SK-N-DZ (cell line): Measurements from ENCODE around the gene XAGE2. TPM values are rescaled to one million over a fixed set of nuclear protein-coding genes. Genes with fewer than 3 reads are reported as not detected.
"Not testable (repeated sequence)": the region's sequence is repeated elsewhere in the genome, so short reads cannot be mapped to it uniquely, and the experiment has no call there.

Source experiments
- DNase-seq: peaks from one replicate; pipeline ENCODE4 v3.0.0-alpha.2; 2015; ENCODE audit warnings: low spot score
- polyA plus RNA-seq, 2 experiments: library from polyadenylated mRNA; depleted of rRNA; stranded (reverse); fragments of >200 nt; gene quantifications; 2 replicates each; pipeline ENCODE4 v1.2.3, GENCODE V29; 2014

The XAGE2 gene, protein sequence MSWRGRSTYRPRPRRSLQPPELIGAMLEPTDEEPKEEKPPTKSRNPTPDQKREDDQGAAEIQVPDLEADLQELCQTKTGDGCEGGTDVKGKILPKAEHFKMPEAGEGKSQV
- polyA plus RNA-seq (2014; cell fraction: cytosol; rRNA removed) = not detected in 2 replicates
- polyA plus RNA-seq (2014; cell fraction: nucleus; rRNA removed) = not detected in 2 replicates

DNA sequence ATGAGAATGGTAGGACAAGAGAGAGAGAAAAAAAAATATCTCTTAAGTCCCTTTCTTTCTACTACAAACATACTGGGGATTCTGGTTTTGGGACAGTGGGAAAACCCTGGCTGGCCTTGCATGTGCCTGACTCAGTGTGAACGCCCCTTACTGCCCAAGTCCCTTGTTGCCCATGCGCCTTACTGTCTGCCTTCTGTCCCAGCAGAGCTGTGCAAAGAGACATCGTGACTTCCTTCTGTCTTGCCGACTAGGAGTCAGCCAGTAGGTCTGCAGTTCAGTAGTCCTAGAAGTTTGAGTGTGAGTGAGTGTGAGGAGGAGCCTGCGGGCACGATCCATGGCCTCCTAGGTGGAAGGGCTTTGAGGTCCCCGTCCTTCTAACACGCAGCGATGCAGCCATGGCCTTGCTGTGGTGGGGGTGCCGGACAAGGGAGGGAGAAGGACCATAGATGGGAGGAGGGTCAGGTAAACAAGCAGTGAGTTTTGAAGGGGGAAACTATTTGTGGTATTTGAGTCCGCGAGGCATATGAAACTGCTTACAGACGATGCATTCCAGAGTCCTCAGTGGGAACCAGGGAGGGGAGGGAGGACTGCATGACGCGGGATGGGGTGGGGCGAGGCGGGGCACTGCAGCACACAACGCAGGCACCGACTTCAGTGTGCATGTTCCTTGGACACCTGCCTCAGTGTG is at the start of gene XAGE2:
Gene XAGE2, plus strand, starts transcription at position 654 of the 688 bp plus-strand sequence. CDS start 994 bp downstream, outside the sequence.
- DNase-seq = no peak

DNA sequence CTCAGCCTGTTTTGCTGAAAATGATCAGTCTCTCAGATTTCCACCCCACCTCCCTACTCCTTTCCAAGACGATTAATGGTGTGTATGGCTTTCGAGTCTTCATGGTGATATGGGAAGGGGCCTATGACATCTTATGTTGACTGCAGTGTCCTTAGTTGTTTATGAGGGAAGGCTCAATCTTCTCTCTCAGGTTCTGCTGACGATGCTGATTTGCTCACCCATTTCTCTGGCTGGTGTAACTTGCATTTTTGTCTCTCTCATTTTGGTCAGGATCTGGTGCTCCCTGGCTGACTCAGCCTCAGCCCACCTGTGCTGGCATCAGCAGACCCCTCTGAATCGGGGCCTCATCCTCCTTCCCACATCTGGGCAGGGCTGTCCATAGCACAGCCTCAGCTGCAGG is 31.4 kb upstream of the XAGE2 start:
- DNase-seq = no peak

DNA sequence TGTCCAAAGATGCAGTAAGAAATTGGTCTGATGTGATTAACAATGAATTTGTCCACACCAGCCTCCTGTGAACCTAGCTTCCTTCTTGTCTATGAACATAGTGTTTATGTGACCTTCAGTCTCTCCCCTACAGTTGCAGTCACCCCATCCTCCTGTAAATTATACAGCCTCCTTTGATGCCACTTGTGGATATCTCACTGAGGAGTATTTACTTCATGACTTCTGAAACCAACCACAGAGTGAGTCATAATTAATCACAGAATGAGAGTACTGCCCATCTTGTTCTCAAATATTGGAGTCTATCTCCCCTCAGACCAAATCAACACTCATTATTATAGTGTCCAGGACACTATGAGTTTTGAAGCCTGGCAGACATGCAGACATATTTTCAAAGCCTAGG is 27.3 kb upstream of the XAGE2 start:
- no peak for DNase-seq

DNA sequence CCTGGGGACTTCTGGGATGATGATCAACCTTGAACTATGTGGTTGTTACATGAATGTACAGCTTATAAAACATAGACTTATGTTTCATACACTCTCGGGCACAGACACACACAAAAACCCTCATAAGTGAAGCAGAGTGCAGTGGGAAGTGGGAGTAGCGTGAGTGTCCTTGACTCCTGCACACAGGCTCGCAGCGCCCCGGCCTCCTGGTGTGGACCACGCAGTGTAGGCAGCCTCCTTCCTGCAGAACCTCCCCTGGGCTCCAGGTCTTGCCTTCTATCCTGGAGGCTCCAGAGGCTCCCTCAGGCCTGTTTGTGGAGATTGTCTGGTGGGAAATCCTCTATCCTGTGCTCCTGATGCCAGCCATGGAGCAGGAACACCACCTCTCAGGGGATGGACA is 25.7 kb upstream of the XAGE2 start:
- not testable (repeated sequence) for DNase-seq

DNA sequence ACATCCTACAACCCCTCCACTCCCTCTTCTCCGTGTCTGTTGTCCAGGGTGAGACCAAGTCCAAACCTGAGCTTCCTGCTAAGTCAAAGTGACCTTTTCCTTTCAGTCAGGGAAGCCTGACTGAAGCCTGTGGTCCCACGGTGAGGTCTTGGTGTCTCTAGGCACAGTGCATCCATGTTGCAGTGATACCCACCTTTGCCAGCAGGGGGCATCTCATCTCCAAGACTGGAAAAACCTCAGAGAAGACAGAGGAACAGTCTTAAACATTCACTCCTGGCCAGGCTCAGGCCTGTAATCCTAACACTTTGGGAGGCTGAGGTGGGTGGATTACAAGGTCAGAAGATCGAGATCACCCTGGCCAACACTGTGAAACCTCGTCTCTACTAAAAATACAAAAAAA is 23.4 kb upstream of the XAGE2 start:
- DNase-seq = peak; percentile 2

DNA sequence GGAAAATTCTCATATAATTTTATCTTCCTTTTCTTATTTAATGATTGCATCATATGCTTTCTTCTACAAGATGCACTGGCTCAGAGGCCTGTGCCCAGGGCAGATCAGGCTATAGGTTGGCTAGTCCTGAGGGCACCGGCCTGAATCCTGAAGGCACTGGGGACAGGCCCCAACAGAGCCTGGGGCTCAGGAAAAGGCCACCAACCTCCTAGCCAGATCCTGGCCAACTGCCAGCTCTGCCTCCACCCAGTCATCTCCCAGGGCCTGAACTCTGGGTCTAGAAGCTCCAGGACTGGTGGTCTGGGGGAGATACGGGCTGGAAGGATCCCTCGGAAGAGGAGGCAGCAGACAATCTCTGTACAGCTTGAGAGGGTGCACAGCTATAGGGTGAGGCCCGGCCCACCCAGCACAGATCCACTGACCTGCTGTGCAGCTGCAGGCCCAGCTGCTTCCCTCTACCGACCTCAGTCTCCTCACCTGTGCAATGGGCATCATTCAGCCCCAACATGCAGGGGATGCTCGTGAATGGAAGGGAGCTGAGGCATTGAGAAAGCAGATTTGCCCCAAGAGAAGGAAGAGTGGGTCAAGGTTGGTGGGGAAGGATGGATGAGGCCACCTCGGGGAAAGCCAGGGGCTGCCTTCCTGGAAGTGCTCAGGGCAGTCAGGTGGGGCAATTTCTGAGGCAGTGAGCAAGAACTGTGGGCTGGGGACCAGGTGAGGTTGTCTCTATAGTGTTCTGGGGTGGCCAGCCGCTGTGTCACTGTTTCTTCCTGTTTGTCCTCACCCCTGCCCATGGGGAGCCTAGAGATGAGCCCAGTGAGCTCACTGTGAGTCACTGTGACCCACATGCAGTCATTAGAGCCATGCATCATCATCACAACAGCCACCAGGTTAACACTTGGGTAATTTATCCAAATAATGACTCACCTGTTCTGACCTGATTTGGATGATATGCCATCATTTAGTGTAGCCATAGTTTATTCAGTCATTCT is 22.4 kb upstream of the XAGE2 start:
- DNase-seq = no peak

DNA sequence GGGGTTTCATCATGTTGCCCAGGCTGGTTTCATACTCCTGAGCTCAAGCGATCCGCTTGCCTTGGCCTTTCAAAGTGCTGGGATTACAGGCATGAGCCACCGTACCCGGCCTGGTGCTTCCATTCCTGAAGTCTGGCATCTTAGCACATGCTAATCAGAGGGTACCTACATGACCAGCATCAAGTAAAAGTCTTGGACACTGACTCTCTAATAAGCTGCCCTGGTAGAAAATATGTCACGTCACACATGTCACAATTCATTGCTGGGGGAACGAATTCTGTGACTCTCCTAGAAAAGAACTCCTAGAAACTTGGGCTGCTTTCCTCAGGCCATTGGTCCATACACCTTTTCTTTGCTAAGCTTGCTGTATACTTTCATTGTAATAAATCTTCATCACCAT is 19.1 kb upstream of the XAGE2 start:
- DNase-seq = no peak

DNA sequence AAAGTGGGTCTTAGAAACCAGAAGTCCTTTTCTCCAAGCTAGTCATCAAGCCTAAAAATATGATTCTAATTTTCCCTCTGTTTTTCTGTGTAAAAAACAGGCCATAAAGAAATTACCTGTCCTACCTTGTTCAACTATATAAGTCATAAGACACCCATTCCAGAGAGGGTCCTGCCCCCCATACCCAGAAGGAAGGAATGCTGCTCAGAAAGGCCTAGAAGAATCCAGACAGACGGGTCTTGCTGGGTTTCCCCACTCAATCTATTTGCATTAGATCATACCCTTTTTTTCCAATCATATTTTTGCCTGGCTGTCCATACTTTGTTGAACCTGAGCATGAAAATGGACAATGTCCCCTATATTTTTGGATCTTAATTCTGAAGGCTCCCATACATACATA is 16.3 kb upstream of the XAGE2 start:
- no peak for DNase-seq

DNA sequence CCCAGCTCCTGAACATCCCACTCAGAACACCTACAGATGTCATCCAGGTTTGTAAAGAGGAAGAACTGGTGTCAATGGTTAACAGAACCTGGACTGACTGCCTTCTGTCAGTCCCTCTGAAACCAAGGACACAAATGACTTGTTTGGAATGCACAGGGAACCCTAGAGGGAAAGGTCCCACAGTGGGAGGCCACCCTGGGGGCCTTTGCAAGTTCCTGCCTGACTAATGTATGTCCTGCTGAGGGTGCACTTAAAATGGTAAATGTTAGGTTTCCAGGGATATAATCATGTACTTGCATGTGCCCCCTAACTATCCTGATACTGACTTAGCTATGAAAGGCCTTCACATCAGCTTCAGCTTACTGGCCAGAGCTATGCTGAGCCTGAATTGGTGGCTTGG is 15.0 kb upstream of the XAGE2 start:
- no peak for DNase-seq

DNA sequence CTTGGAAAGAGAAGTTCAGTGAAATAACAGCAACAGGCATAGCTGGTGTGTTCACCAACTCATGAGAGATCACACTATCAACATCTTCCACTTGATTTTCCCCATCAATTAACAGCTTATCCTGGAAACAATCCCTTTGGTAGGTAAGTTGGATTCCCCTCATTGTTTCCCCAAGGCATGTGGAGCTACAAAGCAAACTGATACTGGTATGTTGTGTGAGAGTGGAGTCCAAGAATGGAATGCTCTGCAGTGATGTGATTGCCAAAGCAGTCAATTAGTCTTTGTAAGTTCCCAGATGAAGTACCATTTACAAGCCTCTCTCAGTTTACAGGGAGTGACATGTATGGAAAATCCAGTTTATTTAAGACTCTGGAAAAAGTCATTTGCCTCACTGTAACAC is 13.7 kb upstream of the XAGE2 start:
- no peak for DNase-seq

DNA sequence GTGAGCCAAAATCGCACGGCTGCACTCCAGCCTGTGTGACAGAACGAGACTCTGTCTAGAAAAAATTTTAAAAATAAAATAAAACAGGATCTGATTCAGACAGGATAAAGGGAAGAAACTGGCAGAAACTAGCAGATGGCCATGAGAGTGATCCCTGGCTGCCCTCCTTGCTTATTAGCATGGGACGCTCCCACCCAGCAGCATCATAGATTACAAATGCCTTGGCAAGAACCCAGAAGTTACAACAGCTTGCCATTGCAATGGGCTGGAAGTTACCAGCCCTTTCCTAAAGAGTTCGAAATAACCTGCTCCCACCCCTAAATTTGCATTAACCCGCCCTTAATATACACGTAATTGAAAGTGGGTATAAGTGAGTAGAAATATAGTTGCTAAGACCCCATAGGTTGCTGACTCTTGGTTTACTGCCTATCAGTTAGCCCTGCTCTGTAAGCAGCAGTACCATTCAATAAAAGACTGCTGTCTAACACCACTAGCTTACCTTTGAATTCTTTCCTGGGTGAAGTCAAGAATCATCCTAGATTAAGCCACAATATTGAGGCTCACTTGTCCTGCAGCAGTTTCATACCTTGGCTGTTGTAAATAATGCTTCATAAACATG is 9.1 kb upstream of the XAGE2 start:
- no peak for DNase-seq

DNA sequence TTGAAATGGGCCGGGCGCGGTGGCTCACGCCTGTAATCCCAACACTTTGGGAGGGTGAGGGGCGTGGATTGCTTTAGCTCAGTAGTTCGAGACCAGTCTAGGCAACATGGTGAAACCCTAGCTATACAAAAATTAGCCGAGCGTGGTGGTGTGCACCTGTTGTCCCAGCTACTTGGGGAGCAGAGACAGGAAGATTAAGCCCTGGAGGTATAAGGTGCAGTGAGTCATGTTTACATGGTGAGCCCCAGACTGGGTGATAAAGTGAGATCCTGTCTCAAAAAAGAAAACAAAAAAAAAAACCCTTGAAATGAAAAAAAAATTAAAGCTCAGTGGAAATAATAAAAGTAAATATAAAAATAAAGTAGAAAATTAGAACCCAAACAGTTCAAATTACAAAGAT is 6.9 kb upstream of the XAGE2 start:
- DNase-seq = no peak

DNA sequence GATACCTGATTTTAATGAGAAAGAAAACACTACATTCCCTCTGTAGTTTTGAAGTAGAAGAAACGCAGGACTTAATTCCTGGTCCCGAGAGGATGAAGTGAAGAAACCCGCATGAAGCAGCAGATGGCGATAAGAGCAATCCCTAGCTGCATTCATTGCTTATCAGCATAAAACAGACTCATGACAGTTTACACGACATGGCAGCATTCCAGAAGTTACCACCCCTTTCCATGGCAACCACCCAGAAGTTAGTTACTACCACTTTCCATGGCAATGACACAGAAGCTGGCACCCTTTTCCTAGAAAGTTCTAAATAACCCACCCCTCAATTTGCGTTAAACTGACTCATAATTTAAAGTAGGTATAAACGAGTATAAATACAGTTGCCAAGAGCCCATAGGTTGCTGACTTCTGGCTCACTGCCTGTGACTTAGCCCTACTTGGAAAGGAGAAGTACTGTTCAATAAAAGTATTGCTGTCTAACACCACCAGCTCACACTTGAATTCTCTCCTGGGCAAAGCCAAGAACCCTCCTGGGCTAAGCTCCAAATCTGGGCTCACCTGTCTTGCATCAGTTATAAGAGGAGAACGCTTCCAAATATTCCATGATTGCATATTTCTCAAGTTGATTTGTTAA is 5.5 kb upstream of the XAGE2 start:
- no peak for DNase-seq

DNA sequence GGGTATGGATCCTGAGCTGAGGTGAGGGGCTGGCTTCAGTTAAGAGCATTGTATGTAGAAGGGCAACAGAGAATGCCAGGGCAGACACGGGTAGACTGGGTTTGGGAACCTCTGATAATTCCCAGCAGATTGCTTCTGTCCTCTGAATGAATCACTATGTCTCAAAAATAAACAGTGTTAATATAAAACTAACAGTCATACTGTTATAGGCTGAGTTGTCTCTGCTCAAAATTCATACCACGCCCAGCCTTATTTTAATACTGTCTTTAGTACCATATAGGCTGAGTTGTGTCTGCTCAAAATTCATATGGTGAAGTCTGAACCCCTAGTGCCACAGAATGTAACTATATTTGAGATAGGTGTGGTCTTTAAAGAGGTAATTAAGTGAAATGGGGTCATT is 10.0 kb downstream of the XAGE2 start:
- no peak for DNase-seq

DNA sequence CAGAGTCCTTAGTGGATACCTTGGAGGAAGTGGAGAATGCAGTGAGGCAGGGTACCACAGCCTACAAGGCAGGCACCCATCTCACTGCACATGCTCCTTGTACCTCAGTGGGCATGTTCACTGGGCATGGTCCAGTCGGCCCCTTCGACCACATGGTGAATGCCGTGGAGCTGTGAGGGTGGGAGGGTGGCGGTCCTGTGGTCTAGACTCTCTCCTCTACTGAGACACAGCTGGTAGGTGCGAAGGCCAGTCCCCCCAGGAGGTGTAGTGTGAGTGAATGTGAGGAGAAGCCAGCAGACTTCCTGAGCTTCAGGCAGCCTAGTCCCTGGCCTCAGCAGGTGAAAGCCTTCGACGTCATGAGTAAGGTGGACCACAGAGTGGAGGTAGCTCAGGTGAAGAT is 12.2 kb downstream of the XAGE2 start:
- DNase-seq = no peak

DNA sequence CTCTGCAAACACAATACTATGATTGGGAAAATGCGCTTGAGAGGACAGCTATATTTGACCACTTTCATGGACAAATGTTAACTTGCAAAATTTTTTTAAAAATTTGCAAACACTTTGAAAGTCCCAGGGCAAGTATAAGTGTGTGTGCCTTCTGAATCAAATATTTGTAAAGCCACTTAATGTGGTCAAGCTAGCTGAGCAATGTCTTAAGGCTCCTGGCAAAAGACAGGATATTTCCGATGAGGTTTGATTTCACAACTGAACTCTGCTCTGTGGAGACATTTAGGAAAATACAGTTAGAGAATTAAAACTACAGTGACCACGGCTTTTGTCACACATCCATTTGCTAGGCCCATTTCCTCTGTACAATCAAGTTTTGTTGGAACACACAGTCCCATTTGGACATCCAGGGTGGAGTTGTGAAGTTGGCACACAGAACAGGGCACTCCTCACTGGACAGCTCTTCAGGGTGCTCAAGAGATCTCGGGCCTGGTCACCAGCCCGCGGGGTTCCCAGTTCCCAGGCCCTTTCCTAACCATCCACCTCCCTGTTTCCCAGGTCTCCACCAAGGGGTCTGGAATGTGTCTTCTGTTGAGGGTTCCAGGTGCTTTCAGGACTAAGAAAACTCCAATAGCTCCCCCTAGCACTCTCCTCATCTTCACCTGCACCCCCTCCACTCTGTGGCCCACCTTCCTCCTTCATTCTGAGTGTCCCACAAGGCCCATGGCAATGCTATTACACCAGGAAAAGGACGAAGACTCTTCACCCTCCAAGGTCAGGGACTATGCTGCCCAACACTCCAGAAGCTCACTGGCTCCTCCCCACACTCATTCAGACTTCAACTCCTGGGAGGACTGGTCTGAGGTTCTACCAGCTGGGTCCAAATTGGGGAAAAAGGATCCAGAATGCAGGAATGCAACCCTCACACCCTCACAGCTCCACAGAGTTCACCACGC is 41.9 kb downstream of the XAGE2 start:
- DNase-seq = no peak

DNA sequence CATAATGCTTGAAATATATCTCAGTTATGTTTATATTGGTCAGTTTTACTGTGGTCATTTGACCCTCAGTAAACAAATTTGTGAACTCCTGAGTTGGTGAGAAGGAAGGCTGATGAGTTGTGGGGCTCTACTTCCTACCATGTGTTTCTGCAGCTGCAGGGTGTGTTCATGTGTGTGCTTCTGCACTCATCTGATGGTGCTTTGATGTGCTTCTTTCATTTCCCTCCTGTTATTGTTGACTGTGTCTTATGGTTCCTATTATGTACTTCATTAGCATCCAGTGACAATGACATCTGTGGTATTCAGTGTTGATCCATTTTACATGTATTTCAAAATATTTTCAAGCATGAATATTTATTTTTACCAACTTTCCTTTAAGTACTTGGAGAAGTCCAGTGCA is 46.5 kb downstream of the XAGE2 start:
- DNase-seq = no peak

DNA sequence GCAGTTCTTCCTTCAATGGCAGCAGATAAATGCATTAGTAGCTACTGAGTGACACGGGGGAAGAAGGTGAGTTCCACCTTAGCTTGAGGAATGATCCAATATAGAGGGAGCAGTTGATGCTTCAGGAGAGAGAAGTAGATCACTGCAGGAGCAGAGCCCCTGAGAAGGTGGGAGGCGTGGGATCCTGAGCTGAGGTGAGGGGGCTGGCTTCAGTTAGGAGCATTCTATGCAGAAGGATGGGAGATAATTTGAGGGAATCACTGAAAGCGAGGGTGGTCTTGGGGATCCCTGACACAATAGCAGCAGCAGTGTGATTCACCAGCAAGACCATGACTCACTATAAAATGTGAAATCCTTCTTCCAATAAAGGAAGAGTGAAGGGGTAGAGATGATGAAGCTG is 48.0 kb downstream of the XAGE2 start:
- DNase-seq = no peak

DNA sequence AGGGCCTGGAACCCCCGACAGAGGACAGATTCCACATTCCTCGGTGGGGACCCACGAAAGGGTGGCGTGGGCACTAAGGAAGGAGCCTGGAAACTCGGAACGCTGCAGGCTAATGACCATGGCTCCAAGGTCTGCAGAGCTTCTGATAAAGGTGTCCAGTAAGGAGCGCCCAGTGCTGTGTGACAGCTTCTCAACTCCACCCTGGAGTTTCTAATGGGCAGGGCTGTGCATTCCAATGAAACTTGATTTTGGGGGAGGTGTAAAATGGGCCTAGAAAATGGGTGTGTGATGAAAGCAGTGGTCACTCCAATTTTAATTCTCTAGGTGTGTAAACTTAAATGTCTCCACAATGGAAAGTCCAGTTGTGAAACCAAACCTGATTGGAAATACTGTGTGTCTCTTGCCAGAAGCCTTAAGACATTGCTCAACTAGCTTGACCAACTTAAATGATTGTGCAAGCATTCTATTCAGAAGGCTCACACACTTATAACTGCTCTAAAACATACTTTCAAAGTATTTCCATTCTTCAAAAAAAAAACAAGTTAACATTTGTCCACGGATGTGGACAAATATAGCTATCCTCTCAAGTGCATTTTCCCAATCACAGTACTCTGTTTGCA is 52.1 kb downstream of the XAGE2 start:
- no peak for DNase-seq

DNA sequence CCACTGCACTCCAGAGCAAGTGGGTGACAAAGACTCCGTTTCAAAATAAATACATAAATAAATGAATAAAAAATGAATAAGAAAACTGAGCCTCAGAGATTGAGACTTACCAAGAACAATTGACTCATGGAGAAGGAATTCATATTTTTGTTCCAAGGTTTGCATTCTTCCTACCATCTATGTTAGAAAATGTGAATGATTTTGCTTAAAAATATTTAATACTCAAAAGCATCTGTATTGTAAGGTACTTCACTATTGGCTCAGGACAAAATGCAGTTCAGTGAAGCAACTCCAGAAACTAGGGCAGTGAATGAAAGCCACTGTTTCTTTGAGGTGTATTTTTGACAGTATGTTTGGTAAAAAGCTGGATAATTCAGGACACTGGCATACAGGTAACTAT is 54.1 kb downstream of the XAGE2 start:
- DNase-seq = no peak
